ENCODE results near the gene NEGR1. TPM values are rescaled to one million over a fixed set of nuclear protein-coding genes. Genes with fewer than 3 reads are reported as not detected.
"Not testable (repeated sequence)": the region's sequence is repeated elsewhere in the genome, so short reads cannot be mapped to it uniquely, and the experiment has no call there.

Gene NEGR1
- polyA plus RNA-seq, 12 donors = 16.5 to 31.1 (median 23.8) TPM; not detected in 1

DNA sequence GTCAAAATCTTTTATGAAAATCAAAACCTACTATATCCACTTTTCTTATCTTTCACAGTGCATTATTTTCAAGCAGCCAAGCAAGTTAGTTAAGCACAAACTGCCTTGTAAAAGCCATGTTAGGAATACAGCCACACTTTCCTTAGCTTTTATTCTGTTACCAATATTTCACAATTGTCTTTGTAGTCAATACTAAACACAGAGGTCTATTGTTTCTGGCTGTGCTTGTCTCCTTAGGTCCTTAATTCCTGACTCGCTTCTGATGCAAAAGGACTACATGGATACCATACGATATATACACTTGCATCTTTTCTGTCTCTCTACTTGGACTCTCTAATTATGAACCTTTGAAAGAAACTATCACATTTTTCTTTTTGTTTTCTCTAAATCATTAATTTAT, 331.8 kb downstream of the NEGR1 start:
- DNase-seq = no peak

GRCh38 chr1:71949681-71950080, 332.7 kb downstream of the NEGR1 start:
- no peak for DNase-seq

DNA sequence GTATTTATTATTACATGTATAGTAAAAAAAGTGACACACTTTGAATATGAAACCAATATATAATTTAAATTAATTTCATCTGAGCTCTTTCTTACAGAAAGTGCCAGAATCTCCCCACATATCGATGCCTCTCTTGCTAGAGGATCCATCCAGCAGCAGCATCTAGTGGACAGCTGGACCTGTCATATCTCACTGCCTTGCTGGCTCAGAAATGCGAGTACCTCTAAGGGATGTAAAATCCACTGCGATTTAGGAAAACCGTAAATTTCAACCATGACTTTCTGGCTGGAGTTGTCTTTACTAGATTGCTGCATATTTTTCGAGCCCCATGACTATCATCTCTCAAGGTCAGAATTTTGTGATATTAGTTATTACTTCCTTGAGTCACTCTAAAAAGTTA, 333.8 kb downstream of the NEGR1 start:
- DNase-seq = no peak

DNA sequence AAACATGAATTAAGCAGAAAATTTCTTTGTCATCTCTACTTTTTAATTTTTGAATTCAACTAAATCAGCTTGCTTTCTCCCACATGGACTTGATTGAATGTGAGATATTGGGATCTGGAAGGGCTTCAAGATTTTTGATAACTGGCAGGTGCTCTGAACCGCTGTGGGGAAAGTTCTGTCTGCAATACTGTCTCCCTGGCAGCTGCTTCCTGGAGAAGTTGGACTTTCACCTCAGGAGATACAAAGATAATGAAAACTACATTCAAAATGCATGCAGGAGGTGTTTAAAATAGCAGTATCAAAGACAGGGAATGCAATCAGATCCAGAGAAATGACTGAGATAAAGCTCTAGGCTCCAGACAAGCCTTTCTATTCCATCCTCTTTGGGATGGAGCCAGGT, 338.3 kb downstream of the NEGR1 start:
- no peak for DNase-seq

- DNase-seq = no peak
Observed at GRCh38 chr1:71940261-71940660, 342.1 kb downstream of the NEGR1 start.

- no peak for DNase-seq
Observed at GRCh38 chr1:71930511-71930910, 351.8 kb downstream of the NEGR1 start.

DNA sequence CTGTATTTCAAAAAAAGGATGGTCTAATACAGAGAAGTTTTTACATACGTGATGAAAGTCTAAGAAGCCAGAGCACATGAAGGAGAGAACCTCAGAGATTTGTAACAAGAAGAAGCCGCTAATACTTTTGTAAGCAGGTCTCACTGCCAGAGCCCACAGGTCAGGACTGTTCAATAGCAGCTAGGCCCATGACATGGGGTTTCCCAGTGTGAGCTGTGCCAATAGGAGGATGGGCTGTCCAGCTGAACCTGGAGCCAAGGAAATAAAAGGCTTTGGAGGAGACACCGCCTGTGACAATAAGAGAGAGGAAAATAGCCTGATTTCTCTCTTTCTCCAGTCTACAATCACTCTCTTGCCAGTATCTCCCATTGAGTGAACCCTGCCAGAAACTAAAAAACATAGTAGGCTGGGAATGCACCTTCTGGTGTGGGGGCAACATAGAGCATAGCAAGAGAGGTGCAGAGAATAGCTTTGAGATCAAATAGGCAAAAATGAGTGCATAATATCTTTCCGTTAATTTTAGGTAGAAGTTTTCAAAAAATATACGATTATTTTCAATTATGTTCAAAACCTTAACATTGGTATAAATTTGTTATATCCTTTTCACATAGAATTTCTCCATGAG, 360.3 kb downstream of the NEGR1 start:
- no peak for DNase-seq

DNA sequence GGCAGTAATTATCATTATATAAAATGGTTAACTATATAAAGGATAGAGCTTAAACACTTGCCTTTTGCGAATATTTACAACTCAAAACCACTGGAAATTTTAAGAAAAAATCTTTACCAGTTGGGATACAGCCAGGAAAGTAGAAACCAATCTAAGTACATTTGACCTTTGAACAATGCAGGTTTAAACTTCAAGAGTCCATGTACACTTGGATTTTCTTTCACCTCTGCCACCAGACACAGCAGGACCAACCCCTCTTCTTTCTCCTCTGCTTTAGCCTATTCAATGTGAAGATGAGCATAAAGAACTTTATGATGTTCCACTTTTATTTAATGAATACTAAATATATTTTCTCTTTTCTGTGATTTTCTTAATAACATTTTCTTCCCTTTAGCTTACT, 361.1 kb downstream of the NEGR1 start:
- DNase-seq = no peak

GRCh38 chr1:71920556-71920955, 361.8 kb downstream of the NEGR1 start:
- no peak for DNase-seq

DNA sequence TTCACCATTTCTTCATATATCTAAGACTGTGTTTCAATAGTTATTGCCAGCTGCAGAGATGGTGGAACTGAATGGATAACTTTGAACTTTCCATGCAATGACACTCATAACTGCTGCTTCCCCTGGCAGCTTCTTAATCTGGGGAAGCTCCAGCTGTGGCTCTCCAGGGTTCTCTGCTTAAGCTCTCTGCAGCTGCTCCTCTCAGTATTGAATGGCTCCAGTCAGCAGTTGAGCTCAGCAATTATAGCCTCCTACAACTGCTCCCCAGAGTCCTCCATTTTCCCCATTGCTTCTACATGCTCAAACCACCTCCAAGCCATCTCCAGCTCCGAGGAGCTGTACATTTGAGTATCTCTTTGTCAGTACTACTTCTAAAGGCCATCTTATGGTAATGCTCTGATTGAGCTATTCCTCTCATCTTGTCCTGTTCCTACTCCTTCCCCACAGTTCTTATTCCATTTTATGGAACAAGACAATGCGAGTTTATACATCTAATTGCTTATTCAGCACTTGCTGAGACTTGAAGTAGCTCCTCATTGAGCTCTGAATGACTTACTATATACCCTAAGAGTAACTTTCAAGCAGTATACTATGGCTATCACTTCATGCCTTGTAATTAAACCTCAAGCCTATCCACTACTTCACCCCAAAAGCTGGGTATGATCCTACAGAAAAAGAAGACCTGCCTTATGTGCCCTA, 362.4 kb downstream of the NEGR1 start:
- DNase-seq = no peak

- DNase-seq = no peak
Observed at GRCh38 chr1:71918630-71919029, 363.7 kb downstream of the NEGR1 start.

GRCh38 chr1:71916894-71917293, 365.4 kb downstream of the NEGR1 start:
- no peak for DNase-seq

GRCh38 chr1:71914626-71915025, 367.7 kb downstream of the NEGR1 start:
- DNase-seq = no peak

DNA sequence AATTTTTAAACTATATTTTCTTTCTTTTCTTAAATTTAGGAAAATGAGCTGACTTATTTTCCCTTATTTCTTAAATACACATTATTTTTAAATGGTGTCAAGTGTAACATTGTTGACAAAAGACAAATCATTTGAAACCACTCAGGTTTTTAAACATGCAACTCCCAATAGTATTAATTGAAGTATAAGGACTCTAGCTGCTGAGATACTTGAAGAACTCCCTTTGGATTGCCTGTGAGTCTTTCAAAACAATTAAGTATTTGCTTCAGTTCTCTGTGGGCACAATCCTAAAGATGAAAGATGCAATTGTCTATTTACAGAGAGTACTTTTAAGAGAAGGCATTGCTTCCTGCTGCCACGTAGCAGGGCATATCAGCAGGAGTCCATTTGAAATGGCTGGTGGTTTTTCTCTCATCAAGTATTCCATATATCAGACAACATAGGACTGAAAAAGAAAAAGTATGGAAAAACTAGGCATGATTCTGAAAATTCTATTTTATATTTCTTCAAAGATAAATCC, 373.4 kb downstream of the NEGR1 start:
- DNase-seq = no peak

DNA sequence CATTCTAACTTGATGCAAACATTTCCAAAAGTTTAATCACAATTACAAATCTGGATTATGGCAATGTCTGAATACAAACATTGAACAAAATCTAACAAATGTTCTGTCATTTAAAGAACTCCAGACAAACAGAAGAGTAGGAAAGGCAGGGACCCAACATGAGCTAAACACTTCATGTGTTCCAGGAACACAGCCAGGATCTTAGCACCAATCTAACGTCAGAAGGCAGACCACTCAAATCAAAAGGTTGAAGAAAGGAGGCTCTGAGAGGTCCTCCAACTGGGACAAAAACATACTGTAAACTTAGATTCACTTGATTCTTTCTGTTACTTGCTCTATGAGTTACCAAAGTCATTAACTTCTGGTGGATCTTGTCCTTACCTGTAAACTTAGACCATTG, 374.0 kb downstream of the NEGR1 start:
- DNase-seq = peak; percentile 37

GRCh38 chr1:71899881-71900280, 382.5 kb downstream of the NEGR1 start:
- no peak for DNase-seq

DNA sequence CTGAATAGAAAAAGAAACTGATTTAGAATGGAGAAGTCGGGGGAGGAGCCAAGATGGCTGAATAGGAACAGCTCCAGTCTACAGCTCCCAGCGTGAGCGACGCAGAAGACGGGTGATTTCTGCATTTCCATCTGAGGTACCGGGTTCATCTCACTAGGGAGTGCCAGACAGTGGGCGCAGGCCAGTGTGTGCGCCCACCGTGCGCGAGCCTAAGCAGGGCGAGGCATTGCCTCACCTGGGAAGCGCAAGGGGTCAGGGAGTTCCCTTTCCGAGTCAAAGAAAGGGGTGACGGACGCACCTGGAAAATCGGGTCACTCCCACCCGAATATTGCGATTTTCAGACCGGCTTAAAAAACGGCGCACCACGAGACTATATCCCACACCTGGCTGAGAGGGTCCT, 394.2 kb downstream of the NEGR1 start:
- DNase-seq = not testable (repeated sequence)

GRCh38 chr1:71885171-71885570, 397.2 kb downstream of the NEGR1 start:
- no peak for DNase-seq

- no peak for DNase-seq
Observed at GRCh38 chr1:71882637-71883036, 399.7 kb downstream of the NEGR1 start.

GRCh38 chr1:71882226-71882625, 400.1 kb downstream of the NEGR1 start:
- no peak for DNase-seq

DNA sequence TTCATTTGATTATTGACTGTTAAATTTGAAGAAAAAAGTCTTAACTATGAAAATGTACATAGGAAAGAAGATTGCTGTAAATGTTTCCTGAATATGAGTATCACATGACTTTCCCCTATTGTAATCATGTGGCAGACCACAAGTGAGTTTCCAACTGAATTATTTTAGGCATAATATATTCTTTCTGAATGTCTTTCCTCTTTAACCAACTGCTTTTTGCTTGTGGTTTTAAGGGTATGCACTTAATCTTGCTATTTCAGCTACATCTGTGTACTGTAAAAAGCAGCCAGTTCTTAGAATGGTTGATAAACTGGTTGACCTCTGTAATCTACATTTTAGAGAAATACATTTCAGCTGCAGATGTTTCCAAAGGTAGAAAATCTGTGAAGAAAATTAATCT, 400.7 kb downstream of the NEGR1 start:
- DNase-seq = no peak

DNA sequence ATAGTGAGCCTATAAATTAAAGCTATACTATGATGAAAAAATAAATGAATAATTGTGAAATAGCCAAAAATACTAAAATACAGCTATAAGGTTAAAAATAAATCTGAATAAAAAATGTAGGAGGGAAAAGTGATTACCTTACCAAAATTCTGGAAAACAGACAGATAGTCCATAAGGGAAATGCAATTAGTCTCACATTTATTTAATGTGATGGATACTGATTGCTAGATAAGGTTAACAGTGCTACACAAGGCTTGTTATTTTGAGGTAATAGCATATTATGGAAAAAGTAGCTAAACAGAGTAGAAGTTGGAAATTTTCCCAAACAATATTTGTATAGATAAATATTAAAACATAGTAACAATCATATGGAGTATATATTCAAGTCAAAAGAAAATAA, 413.0 kb downstream of the NEGR1 start:
- no peak for DNase-seq

GRCh38 chr1:71862756-71863155, 419.6 kb downstream of the NEGR1 start:
- DNase-seq = no peak

- no peak for DNase-seq
Observed at GRCh38 chr1:71861022-71861421, 421.3 kb downstream of the NEGR1 start.
